ENCODE measurements around the gene MYO3B. TPM values are rescaled to one million over a fixed set of nuclear protein-coding genes. Genes with fewer than 3 reads are reported as not detected.

Gene MYO3B
- total RNA-seq, 1 experiment from 2014 or later = not detected

GRCh38 chr2:170142502-170142901 is 35.4 kb upstream of the MYO3B start:
- no TSS peak for BruUV-seq (replicated peaks)
- Mint-ChIP-seq H3K9me3 (ENCODE audit: unreplicated experiment) (no peaks in the 10 kb centered on the region), H3K27me3 (ENCODE audit: insufficient read depth, unreplicated experiment) (no peaks in the 10 kb centered on the region), H3K4me1 (ENCODE audit: insufficient read depth, unreplicated experiment) (no peaks in the 10 kb centered on the region), H3K36me3 (ENCODE audit: insufficient read depth, unreplicated experiment) (no peaks in the 10 kb centered on the region), H3K4me3 (ENCODE audit: unreplicated experiment) (no peak overlapping the region), H3K27ac (ENCODE audit: low read depth, unreplicated experiment) (no peak overlapping the region)
- ChIA-PET CTCF (interaction anchor here (0.6 to 1.0 kb wide), 2 partner anchors 9 to 17 kb away, joined by 3 to 5 read pairs; no protein-coding TSS in a partner anchor), POLR2A (no interaction called here)
- DNase-seq (ENCODE audit: unreplicated experiment) = no peak
- no peak for TF ChIP-seq CTCF (IDR thresholded peaks at IDR 0.05; ENCODE audit: unreplicated experiment)
- intact Hi-C loops (cut with micrococcal nuclease) = no loop called here

- H3K36me3 Mint-ChIP-seq (ENCODE audit: insufficient read depth, unreplicated experiment) = no peaks in the 10 kb centered on the region
- H3K27ac Mint-ChIP-seq (ENCODE audit: low read depth, unreplicated experiment) = no peak overlapping the region
- no peaks in the 10 kb centered on the region for H3K9me3 Mint-ChIP-seq (ENCODE audit: unreplicated experiment)
- DNase-seq (ENCODE audit: unreplicated experiment) = no peak
- H3K27me3 Mint-ChIP-seq (ENCODE audit: insufficient read depth, unreplicated experiment) = no peaks in the 10 kb centered on the region
- no peak for TF ChIP-seq CTCF (IDR thresholded peaks at IDR 0.05; ENCODE audit: unreplicated experiment)
- POLR2A ChIA-PET = no interaction called here
- intact Hi-C loops (cut with micrococcal nuclease) = no loop called here
- H3K4me3 Mint-ChIP-seq (ENCODE audit: unreplicated experiment) = no peak overlapping the region
- no TSS peak for BruUV-seq (replicated peaks)
- H3K4me1 Mint-ChIP-seq (ENCODE audit: insufficient read depth, unreplicated experiment) = no peaks in the 10 kb centered on the region
- CTCF ChIA-PET = interaction anchor here (0.6 to 0.7 kb wide), 3 partner anchors 9 to 226 kb away, joined by 3 to 4 read pairs (median 3); no protein-coding TSS in a partner anchor
These were observed 34.8 kb upstream of the MYO3B start for GRCh38 chr2:170143045-170143717.

GRCh38 chr2:170144761-170145160 is 33.2 kb upstream of the MYO3B start:
- CTCF ChIA-PET = interaction anchor here (0.6 to 0.7 kb wide), 2 partner anchors 582 to 728 kb away, joined by 3 read pairs; no protein-coding TSS in a partner anchor

More at GRCh38 chr2:170144761-170145160, 33.2 kb upstream of the MYO3B start:
- Mint-ChIP-seq H3K4me1 (ENCODE audit: insufficient read depth, unreplicated experiment) (no peaks in the 10 kb centered on the region), H3K9me3 (ENCODE audit: unreplicated experiment) (no peaks in the 10 kb centered on the region), H3K27me3 (ENCODE audit: insufficient read depth, unreplicated experiment) (no peaks in the 10 kb centered on the region), H3K4me3 (ENCODE audit: unreplicated experiment) (no peak overlapping the region), H3K36me3 (ENCODE audit: insufficient read depth, unreplicated experiment) (no peaks in the 10 kb centered on the region), H3K27ac (ENCODE audit: low read depth, unreplicated experiment) (no peak overlapping the region)
- BruUV-seq (replicated peaks) = no TSS peak
- no peak for TF ChIP-seq CTCF (IDR thresholded peaks at IDR 0.05; ENCODE audit: unreplicated experiment)
- no peak for DNase-seq (ENCODE audit: unreplicated experiment)
- intact Hi-C loops (cut with micrococcal nuclease) = no loop called here
- POLR2A ChIA-PET = interaction anchor here (0.5 to 0.8 kb wide), 4 partner anchors 17 to 235 kb away, joined by 3 read pairs; no protein-coding TSS in a partner anchor
